Epithelial cell of esophagus (primary cell): ENCODE data around the gene CENATAC.
A peak's percentile ranks its signal among the peaks of the same experiment; 100 is the strongest.

ENCODE experiments used
- DNase-seq: peaks from one replicate; pipeline ENCODE4 v3.0.0; 2010; ENCODE audit warnings: low read depth
- H3K4me3 ChIP-seq: 2 replicates; pipeline ENCODE4 v1.5.1; 2011; ENCODE audit warnings: mild to moderate bottlenecking, low read length, control low read depth
- TF ChIP-seq, protein P1 (sequence below): IDR thresholded peaks from 2 replicates; pipeline ENCODE4 v1.5.1; 2011; ENCODE audit warnings: low read depth, mild to moderate bottlenecking, low read length, control low read depth, inconsistent platforms; ENCODE audit not compliant: insufficient read depth; ENCODE audit errors: missing control alignments

Gene CENATAC

DNA sequence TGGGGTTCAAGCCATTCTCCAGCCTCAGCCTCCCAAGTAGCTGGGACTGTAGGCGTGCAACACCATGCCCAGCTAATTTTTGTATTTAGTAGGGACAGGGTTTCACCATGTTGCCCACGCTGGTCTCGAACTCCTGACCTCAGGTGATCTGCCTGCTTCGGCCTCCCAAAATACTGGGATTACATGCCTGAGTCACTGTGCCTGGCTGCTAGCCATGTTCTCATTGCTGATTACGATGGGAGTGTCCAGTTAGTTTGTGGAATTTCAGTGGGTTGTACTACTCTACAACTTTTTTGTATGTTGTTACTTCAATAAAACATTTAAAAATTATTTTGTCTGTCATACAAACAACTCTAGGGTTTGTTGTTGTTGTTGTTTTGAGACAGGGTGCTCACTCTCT, 64.8 kb downstream of the CENATAC start:
- TF ChIP-seq, protein P1, sequence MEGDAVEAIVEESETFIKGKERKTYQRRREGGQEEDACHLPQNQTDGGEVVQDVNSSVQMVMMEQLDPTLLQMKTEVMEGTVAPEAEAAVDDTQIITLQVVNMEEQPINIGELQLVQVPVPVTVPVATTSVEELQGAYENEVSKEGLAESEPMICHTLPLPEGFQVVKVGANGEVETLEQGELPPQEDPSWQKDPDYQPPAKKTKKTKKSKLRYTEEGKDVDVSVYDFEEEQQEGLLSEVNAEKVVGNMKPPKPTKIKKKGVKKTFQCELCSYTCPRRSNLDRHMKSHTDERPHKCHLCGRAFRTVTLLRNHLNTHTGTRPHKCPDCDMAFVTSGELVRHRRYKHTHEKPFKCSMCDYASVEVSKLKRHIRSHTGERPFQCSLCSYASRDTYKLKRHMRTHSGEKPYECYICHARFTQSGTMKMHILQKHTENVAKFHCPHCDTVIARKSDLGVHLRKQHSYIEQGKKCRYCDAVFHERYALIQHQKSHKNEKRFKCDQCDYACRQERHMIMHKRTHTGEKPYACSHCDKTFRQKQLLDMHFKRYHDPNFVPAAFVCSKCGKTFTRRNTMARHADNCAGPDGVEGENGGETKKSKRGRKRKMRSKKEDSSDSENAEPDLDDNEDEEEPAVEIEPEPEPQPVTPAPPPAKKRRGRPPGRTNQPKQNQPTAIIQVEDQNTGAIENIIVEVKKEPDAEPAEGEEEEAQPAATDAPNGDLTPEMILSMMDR: no peak
- H3K4me3 ChIP-seq: no peak overlapping the region
- DNase-seq: peak; percentile 46

DNA sequence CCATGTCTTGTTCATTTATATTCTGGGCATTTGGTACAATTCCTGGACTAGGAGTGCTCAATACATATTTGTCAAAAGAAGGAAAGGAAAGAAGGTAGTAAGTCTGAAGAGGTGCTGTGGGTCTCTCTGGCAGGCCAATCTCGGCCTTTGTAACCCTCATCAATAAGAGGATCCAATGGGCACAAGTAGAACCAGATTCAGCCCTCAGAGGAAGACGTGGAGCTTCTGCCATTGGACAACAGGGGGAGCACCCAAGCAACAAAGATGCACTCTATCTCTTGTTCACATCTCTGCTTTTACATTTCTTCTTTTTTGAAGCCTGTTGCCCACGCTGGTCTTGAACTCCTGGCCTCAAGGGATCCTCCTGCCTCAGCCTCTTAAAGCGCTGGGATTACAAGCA, 67.4 kb downstream of the CENATAC start:
- peak; percentile 57 for DNase-seq
- TF ChIP-seq, protein P1: peak; percentile 67
- H3K4me3 ChIP-seq: no peak overlapping the region
